Prostate gland (tissue), 2 donors: ENCODE results near the gene SLC6A12. TPM values are rescaled to one million over a fixed set of nuclear protein-coding genes. Genes with fewer than 3 reads are reported as not detected.

ENCODE experiments used
- DNase-seq: peaks from one replicate; pipeline ENCODE4 v3.0.0-alpha.2; 2019; ENCODE audit warnings: low spot score
- H3K27ac ChIP-seq, 2 donors: fragments of 200-600 bp; sonication (generic); 2 replicates each; pipeline ENCODE4 v1.5.1; 2017 to 2019
- H3K27me3 ChIP-seq: fragments of 200-600 bp; sonication (generic); replicated peaks from 2 replicates; pipeline ENCODE4 v1.5.1; 2019; ENCODE audit not compliant: insufficient read depth
- H3K36me3 ChIP-seq, 2 donors: fragments of 200-600 bp; sonication (generic); 1 replicate in 1 of 2; 2 replicates in 1 of 2; pipeline versions ENCODE4 v1.5.1 to v1.8.1; 2017 to 2019
- H3K4me1 ChIP-seq: fragments of 200-600 bp; sonication (generic); replicated peaks from 2 replicates; pipeline ENCODE4 v1.5.1; 2019
- H3K4me3 ChIP-seq, 2 donors: fragments of 200-600 bp; sonication (generic); 2 replicates each; pipeline ENCODE4 v1.5.1; 2017 to 2019
- H3K9me3 ChIP-seq: fragments of 200-600 bp; sonication (generic); 2 replicates; pipeline ENCODE4 v1.5.1; 2017
- CTCF ChIP-seq, 4 experiments: fragments of 200-600 bp in 2 of 4; fragments of 450-650 bp in 2 of 4; sonication (generic) in 2 of 4; IDR thresholded peaks; 1 replicate in 3 of 4; 2 replicates in 1 of 4; pipeline ENCODE4 v1.5.1; 2016 to 2019; ENCODE audit warnings: antibody characterized with exemption in 4 of 4, mild to moderate bottlenecking in 2 of 4, moderate library complexity in 2 of 4
- POLR2A ChIP-seq: fragments of 450-650 bp; IDR thresholded peaks from one replicate; pipeline ENCODE4 v1.6.1; 2016; ENCODE audit warnings: antibody characterized with exemption, mild to moderate bottlenecking
- POLR2AphosphoS5 ChIP-seq: sonication (generic); formaldehyde crosslinking; IDR thresholded peaks from one replicate; pipeline ENCODE4 v1.6.1; 2017; ENCODE audit warnings: antibody characterized with exemption
- WGBS: methylation state at CpG from one replicate; pipeline ENCODE4 v1.1.5; 2018; 5-methylcytosine and 5-hydroxymethylcytosine counted together
- intact Hi-C: fragments of 100-400 bp; cut with DNase I; formaldehyde crosslinking; loops from one replicate; pipeline ENCODE4 v1.14.2; 2022
- total RNA-seq, 2 donors: library from RNA; depleted of rRNA; stranded (reverse); fragments of >200 nt; gene quantifications; one replicate each; pipeline ENCODE4 v1.1.0, GENCODE V29; 2016

Gene SLC6A12
- total RNA-seq, 2 donors from 2014 or later = 1.0 to 1.9 TPM

DNA sequence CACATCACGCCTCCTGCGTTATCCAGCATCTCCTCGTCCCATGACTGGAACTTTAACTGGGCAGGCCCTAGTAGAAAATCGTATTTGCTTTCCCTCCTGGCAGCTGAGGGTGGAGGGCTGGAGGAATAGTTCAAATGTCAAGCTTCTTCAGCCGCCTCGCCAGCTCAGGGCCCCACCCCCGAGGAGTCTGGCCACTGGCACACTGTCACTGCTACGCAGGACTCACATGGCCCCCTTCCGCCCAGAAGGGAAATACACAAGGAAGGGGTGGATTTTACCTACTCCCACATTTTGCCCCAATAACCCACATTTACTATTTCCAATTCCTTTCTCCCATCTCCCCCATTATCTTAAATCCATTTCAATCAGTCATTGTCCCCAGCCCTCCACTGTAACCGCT lies 40.1 kb upstream of the SLC6A12 start:
- no peaks in the 10 kb centered on the region for H3K36me3 ChIP-seq
- 69% methylated on average over 10 of the region's 10 CpGs for WGBS
- H3K27ac ChIP-seq = no peak overlapping the region
- no peaks in the 10 kb centered on the region for H3K9me3 ChIP-seq
- no peaks in the 10 kb centered on the region for H3K27me3 ChIP-seq
- DNase-seq = no peak
- intact Hi-C loops = no loop called here
- TF ChIP-seq POLR2A (no peak), POLR2AphosphoS5 (no peak), CTCF (IDR thresholded peaks at IDR 0.05) (no peak)
- H3K4me3 ChIP-seq = no peak overlapping the region
- H3K4me1 ChIP-seq = no peaks in the 10 kb centered on the region

DNA sequence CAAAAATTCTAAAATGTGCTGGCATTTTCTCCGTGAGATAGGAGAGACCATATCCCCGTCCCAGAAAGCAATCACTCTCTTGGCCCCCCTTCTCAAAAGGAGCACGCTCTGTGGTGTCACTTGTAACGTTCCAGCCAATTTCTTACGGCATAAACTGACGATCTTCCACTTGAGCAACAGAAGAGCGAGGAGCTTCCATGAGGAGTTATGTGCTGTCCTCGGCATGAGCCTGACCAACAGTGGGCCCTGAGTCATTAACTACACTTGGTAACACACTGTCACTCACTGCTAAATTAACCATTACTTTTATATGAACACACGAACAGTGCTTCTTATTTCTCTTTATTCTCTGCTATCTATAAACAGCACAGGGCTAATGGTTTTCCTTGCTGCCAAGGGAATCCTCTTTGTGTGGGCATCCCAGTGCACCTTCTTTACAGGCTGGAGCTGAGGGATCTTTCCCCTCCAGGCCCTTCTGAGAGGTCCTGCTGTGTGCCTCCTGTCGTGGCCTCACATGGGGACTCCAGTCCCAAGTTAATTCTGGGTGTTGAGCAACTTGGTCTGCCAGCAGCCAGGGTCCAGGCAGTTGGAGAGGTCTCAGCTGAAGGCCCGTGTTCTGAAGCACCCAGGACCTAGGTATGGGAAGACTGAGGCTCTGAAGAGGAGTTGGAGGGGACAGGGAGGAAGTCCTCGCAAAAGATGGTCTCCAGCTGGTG lies 39.3 kb upstream of the SLC6A12 start:
- Histone ChIP-seq H3K27me3 (no peaks in the 10 kb centered on the region), H3K4me3 (no peak overlapping the region), H3K27ac (no peak overlapping the region), H3K36me3 (no peaks in the 10 kb centered on the region), H3K9me3 (no peaks in the 10 kb centered on the region), H3K4me1 (no peaks in the 10 kb centered on the region)
- 68% methylated on average over 12 of the region's 12 CpGs for WGBS
- DNase-seq = no peak
- intact Hi-C loops = no loop called here
- TF ChIP-seq POLR2A (no peak), CTCF (IDR thresholded peaks at IDR 0.05) (no peak)

DNA sequence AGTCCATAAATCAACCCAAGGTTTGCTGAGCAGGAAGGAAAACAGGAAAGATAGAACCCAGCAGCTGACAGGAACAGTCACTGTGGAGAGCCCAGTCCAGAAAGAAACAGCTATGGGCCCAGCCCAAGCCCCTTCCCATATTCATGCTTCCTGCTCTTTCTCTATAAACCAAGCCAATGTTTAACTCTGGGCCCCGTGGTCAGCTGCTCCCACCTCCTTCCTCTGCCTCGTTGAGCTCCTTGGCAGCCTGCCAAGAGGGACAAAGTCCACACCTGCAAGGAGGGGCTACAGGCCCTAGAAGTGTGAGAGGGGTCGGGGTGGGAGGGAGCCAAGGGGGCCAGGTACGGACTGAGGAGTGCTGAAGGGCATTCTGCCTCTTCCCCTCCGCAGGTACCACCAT lies 38.7 kb upstream of the SLC6A12 start:
- TF ChIP-seq CTCF (IDR thresholded peaks at IDR 0.05) (no peak), POLR2A (no peak), POLR2AphosphoS5 (no peak)
- DNase-seq = no peak
- Histone ChIP-seq H3K27ac (no peak overlapping the region), H3K9me3 (no peaks in the 10 kb centered on the region), H3K27me3 (no peaks in the 10 kb centered on the region), H3K4me1 (no peaks in the 10 kb centered on the region), H3K36me3 (no peaks in the 10 kb centered on the region), H3K4me3 (no peak overlapping the region)
- WGBS = 43% methylated on average over 5 of the region's 5 CpGs
- intact Hi-C loops = no loop called here

DNA sequence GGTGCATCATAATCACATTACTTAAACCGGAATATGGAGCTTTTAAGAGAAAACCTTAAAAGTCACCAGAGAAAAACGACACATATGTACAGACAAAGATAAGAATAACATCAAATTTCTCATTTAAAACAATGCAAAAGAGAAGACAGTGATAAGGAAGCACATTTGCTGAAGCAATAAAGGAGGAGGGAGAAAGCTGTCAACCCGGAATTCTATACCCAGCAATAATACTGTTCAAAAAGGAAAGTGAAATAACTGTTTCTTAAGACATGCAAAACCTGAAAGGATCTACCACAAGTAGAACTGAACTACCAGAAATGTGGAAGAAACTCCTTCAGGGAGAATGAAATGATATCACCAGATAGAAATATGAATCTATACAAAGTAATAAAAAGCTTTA lies 33.3 kb upstream of the SLC6A12 start:
- H3K9me3 ChIP-seq = no peaks in the 10 kb centered on the region
- intact Hi-C loops = no loop called here
- no peaks in the 10 kb centered on the region for H3K36me3 ChIP-seq
- no peaks in the 10 kb centered on the region for H3K4me1 ChIP-seq
- 88% methylated on average over 3 of the region's 3 CpGs for WGBS
- no peak overlapping the region for H3K27ac ChIP-seq
- H3K4me3 ChIP-seq = no peak overlapping the region
- no peak for TF ChIP-seq POLR2A
- no peak for TF ChIP-seq CTCF (IDR thresholded peaks at IDR 0.05)
- TF ChIP-seq POLR2AphosphoS5 = no peak
- H3K27me3 ChIP-seq = no peaks in the 10 kb centered on the region
- DNase-seq = no peak

DNA sequence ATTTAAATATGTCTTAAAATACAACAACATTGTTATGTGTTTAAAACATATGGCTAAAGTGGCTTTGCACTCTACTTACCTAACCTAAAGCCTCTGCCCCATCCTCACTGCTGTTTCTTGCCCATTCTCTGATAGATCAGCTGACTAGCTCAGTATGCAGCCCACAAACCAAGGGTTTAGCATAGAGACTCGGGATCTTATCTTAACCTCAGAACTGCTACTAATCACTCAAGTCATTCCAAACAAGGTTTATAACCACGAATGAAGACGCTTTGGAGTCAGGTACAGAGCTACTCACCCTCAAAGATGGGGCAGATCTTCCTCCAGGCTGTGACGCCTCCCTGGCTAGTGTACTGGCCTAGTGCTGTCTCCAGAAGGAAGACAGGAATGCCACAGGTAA lies 29.4 kb upstream of the SLC6A12 start:
- TF ChIP-seq CTCF (IDR thresholded peaks at IDR 0.05) (no peak), POLR2AphosphoS5 (no peak), POLR2A (no peak)
- WGBS = 52% methylated on average over 4 of the region's 4 CpGs
- no peaks in the 10 kb centered on the region for H3K4me1 ChIP-seq
- no peaks in the 10 kb centered on the region for H3K27me3 ChIP-seq
- no peak for DNase-seq
- H3K9me3 ChIP-seq = no peaks in the 10 kb centered on the region
- no peak overlapping the region for H3K4me3 ChIP-seq
- intact Hi-C loops = no loop called here
- H3K27ac ChIP-seq = no peak overlapping the region
- H3K36me3 ChIP-seq = no peaks in the 10 kb centered on the region
